GM19025 (cell line): Measurements from ENCODE around the gene WRAP53.

Experiments
- ATAC-seq: cut with Tn5 transposase; IDR thresholded peaks from one replicate; pipeline ENCODE4 v1.9.1; 2021; ENCODE audit warnings: mild to moderate bottlenecking, low read depth, moderate library complexity; ENCODE audit not compliant: unreplicated experiment

WRAP53 gene

DNA sequence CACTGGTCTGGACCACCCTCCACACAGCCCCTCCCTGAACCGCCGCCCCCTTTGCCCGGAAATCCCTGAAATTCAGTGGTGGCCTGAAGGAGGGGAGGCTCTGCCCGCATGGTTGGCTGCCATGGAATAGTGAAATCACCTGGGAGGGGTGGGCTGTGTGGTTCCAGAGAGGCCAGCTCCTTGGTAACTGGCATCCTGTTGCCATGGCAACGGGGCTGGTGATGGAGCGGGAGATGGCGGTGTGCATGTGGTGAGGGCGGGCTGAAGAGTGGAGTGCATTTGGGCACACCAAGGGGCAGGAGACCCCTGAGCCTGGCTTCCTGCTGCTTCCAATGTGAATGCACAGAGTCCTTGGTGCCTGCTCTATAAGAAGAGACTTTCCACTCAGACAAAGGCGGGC lies 19.2 kb downstream of the WRAP53 start:
- ATAC-seq = no peak

DNA sequence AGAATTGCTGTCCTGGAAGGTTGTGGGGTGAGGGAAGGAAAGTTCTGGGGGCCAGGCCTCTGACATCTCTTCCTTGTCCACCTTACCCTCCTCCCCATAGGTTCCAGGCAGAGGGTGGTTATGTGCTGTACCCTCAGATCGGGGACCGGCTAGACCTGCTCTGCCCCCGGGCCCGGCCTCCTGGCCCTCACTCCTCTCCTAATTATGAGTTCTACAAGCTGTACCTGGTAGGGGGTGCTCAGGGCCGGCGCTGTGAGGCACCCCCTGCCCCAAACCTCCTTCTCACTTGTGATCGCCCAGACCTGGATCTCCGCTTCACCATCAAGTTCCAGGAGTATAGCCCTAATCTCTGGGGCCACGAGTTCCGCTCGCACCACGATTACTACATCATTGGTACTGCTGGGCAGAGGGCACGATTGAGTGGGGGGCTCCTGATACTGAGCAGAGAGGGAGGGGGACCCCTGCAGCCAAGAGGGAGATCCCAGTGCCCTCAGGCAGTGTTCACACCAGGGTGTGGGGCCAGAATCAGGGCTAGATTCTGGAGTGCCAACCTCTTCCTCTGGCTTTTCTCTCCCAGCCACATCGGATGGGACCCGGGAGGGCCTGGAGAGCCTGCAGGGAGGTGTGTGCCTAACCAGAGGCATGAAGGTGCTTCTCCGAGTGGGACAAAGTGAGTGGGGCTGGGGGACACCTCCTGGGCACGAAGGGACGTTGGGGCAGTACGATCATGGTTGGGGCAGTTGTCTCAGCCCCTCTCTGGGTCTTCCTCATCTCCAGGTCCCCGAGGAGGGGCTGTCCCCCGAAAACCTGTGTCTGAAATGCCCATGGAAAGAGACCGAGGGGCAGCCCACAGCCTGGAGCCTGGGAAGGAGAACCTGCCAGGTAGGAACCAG lies 19.8 kb downstream of the WRAP53 start:
- ATAC-seq = no peak

DNA sequence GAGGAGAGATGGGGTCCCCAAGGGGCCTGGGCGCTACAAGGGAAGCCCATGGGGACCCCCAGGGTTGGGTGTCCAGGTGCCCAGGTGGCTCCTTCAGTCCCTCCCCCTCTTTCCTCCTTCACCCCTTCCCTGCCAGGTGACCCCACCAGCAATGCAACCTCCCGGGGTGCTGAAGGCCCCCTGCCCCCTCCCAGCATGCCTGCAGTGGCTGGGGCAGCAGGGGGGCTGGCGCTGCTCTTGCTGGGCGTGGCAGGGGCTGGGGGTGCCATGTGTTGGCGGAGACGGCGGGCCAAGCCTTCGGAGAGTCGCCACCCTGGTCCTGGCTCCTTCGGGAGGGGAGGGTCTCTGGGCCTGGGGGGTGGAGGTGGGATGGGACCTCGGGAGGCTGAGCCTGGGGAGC lies 20.8 kb downstream of the WRAP53 start:
- no peak for ATAC-seq

DNA sequence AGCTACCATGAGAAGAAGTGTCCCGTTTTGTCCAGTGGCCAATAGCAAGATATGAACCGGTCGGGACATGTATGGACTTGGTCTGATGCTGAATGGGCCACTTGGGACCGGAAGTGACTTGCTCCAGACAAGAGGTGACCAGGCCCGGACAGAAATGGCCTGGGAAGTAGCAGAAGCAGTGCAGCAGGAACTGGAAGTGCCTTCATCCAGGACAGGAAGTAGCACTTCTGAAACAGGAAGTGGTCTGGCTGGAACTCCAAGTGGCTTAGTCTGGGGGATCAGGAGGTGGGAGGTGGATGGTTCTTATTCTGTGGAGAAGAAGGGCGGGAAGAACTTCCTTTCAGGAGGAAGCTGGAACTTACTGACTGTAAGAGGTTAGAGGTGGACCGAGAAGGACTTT lies 22.0 kb downstream of the WRAP53 start:
- no peak for ATAC-seq

DNA sequence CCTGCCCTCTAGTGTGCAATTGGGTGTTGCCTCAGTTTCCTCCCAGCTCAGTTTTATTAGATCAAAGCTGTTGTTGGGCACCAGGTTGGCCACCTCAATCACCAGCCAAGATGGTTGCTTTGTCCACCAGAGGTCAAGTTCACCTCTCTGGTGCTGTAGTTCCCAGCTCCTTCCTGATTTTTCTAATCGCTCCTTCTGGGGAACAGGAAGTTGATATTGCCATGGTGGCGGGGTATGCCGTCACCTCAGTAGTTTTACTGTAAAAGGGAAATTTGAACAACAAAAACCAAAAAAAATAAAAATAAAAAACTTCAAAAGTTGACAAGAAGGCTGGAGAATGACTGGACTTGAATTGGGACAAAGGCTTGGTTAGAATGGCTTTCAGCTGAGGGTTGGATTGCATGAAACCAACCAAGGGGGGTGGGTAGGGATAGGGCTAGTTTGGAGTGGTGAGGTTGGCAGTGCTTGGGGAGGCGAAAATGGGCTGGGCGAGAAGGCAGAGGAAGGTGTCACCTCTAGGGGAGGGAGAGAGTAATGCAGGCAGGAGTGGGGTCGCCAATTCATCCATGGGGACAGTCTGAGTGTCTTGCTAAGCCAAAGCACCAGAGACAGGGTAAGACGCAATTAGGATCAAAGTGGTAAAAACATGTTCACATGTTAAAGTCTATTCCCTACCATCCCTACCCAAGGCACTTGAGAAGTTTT lies 22.9 kb downstream of the WRAP53 start:
- ATAC-seq = no peak

DNA sequence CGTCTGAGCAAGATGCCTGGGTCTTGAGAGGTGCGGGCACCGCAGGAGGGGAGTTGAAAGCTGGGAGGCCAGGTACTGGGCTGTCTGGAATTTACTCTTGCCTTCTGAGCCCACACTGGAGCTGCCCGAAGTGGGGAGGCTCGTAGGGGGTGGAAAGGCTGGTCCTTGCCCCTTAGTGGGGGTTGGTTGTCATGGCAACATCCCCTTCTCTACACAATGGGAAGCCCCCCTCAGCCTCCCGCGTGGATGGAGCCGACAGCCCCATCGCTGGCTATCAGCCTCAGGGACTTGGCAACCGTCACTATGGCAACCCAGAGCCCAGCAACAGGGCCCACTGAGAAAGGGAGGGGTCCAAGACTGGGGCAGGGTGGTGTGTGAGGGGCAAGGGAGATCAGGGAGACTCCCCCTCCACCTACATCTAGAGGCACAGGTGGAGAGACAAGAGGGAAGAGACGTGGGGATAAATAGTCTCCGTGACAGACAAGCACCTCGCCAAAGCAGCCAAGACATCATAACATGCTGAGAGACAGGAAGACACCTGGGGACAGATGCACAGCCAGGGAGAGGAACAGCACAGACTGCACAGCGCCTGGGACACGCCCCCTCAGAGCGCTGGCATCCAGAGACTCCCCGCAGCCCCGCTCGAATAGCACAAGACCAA lies 24.0 kb downstream of the WRAP53 start:
- no peak for ATAC-seq

DNA sequence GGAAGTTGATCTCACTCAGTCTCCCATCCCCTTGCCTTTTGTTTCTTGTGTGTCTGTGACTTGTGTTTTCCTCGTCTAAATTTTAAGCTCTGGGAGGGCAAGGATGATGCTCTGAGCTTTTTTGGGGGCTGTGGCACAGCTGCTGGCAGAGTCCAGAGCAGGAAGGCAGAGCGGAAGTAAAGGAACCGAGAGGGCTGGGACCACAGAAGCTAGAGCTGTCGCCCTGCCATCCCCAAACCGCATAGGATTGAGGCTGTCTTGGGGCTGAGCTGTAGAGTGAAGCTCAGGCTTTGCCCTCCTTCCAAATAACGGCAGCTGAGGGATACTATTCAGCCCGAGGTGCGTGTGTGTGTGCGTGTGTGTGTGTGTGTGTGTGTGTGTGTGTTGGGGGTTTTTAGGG lies 25.5 kb downstream of the WRAP53 start:
- ATAC-seq = no peak

DNA sequence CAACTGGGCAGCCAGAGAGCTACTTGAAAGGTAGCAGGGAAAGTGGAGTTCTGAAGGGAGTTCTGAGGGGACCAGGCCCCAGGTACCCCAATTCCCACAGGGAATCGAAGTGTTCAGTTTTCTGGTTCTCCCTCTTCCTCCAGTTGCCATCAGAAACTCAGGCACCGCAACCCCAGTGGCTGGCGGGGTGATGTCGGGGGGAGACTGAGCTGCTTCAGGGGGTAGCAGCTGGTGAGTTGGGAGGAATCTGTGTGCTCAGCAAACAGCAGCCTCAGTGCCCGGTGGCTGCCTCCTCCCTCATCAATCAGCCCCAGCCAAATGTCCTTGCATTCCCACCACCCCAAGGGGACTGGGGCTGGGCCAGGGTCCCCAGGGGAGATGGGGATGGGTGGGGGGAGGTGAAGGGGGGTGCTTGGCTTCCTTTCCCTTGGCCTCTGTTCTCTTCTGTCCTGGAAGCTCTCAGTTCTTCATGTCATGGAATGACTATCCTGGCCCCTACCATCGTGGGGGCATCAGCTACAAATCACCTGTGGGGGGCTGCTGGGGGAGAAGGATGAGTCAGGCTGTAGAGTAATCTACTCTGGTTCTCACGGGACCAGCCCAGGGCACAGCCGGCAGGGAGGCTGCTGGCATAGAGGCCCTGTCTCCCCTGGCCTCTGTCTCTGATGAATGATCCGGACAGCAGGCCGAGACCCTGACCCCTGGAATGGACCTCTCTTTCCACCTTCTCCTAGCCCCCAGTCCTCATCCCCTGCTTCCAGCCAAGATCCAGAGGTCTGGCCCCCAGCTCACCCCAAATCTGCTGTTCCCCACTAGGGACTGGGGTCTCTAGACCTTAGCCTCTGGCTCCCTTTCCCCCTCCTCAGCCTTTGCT lies 26.7 kb downstream of the WRAP53 start:
- ATAC-seq = no peak

DNA sequence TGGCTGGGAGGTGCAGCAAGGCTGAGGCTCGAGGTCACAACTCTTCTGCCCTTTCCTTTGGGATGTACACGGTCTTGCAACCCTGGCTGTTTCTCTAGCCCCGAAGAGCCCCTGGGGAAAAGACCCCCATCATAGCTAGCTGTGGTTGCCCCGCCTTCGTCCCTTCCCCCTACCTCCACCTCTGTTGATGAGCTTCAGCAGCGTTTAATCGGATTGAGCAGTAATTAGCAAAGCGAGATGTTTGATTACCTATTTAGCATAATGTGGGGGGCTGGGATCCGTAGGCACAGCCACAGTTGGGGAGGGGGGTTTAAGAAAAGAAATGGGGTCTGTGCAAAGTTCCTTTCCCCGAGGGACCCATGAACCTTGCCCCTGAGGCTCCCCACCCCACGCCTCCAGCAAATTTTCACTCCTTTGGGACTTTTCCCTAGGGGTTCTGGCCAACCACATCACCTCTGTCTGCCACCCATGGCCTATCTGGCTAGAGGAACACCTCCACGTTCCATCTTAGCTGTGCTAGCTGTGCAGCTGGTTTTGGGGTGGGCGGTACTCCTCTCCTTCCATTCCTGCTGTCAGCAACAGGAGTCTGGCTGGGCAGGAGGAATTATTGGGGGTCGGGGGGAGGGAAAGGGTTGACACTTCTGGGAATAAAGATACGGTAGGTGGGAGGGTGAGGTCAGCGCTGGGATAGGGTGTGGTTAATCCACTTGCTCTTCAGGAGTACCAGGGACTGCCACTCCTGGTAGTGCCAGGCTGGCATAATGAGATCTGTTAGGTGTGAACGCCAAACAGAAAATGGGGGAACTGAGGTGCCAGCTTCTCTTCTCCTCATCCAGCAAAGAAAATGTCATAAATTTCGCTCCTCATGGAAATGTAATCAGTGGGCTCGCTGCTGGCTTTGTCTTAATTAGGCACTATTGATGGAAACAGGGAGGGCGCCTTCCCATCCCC lies 27.9 kb downstream of the WRAP53 start:
- no peak for ATAC-seq

DNA sequence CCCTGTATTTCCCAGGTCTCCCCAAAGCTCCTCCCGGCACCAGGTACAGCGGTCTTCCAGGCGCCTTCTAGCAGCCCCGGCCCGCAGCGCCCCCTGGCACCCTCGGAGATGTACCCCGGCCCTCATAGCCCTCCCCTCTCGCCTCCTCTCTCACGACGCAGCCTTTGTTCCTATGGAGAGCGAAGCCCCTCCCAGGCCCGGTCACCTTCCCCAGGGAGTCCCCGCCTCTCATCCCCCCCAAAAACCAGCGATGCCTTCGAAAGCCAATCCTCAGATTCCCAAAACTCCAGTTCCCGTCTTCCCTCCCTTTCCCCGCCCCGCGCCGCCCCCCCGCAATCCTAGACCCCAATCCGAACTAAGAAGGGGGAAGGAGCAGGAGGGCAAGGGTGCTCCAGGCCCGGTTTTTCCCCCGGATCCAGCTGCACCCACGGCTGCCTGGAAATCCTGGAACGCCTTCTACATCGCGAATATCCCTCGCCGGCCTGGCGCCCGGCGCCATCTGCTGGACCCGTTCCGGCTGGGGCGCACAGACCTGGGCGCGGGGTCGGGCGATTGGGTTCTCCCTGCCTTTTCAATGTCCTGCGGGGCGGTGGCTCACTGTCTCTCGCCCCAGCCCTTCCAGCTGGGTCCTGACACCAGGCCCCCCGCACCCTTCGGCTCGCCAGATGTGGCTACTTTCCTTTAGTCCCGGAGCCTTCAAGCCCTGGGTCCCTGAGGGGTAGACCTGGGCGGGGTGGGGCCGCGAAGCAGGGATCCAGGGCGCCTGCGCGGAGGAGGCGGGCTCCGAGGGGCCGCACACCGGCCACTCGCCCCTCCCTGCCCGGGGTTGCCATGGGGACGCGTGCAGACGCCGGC lies 28.9 kb downstream of the WRAP53 start, which contains the start of gene DNAH2:
Gene DNAH2 (plus strand): TSS at position 844 of the 855 bp plus-strand sequence. CDS start 1,991 bp downstream, outside the sequence.
- ATAC-seq = no peak

DNA sequence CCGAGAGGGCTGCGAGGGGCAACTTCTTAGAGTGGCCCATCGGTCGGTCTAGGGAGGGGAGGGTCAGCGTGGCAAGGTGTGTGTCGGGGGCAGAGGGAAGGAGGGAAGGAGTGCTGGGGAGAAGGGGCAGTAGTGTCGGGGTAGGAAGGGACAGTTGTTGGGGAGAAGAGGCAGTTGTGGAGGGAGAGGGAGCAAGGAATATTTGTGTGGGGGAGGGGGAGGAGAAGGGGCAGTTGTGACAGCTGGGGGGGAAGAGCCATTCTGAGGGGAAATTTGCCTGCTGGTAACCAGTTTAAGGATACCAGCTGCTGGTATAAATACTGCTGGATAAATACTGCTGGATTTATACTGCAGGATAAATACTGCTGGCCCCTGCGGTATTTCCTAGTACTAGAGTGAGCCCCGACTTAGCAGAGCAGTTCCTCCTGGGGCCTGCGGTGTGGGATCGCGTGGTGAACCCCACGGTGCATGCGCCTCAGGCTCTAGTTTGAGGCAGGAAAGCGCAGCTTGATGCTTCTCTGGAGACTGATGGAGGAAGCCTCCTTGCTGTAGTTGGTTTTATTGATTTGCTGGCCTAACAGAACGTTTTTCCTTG lies 29.6 kb downstream of the WRAP53 start:
- no peak for ATAC-seq

DNA sequence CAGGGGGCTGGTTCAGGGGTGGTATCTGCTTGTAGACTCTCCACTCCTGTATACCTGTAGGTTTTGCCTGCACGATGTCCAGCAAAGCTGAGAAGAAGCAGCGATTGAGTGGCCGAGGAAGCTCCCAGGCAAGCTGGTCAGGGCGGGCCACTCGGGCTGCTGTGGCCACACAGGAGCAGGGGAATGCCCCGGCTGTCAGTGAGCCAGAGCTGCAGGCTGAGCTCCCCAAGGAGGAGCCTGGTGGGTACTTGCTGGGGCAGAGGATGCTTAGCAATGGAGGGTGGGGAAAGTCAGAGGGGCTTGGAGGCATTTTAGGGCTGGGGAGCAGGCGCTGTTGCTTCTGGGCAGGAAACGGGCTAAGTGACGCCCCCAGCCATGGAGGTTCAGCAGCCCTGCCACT lies 31.4 kb downstream of the WRAP53 start:
- no peak for ATAC-seq

DNA sequence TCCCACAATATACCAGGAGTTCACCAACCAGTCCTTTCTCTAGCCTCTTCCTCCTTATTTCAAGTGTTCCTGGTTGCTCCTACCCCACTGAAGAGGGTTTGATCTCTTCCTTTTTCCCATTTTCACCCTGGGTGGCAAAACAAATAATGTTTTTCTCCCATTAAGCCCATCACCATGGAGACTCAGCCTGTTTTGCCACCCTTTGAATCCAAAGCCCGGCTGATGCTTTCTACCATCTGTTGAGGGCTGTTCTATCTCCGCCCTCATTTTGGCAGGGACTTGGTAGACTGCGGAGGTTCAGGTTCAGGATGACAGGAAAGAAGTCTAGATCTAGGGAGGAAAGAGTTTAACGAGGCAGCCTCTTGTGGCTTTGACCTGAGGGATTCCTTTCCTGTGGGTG lies 31.8 kb downstream of the WRAP53 start:
- no peak for ATAC-seq

DNA sequence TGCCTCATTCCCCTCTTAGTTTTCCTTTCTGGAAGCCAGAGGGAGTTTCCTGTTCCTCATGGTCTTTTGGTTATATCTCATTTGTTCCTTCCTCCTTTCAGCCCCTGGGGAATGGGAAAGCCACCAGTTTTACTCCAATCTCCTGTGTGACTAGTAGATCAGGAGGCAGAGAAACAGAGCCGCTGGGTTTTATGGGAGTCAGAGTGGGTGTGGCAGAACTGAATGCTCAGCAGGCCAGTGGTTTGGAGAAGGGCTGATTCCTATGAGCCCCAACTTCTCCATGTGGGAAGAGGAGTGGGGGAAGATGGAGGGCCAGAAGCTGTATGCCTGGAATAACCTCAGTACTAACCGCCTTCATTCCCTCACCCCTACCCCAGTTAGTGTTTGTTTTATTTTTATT lies 33.3 kb downstream of the WRAP53 start:
- no peak for ATAC-seq

DNA sequence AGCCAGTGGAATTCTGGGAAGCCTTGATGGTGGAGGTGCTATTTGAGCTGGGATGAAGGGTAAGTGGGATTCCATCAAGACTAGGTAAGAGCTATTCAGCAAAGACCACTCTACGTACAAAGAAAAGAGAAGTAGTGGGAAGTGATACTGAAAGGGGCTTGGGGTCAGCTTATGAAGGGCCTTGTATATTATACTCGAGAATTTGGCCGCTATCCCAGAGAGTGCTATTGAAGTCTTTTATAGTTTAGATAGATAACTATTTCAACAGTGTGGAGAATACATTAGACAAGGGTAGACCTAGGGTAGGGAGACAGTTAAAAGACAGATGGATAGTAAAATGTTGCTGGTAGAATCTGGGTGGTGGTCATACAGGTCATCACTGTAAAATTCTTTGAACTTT lies 39.6 kb downstream of the WRAP53 start:
- no peak for ATAC-seq

DNA sequence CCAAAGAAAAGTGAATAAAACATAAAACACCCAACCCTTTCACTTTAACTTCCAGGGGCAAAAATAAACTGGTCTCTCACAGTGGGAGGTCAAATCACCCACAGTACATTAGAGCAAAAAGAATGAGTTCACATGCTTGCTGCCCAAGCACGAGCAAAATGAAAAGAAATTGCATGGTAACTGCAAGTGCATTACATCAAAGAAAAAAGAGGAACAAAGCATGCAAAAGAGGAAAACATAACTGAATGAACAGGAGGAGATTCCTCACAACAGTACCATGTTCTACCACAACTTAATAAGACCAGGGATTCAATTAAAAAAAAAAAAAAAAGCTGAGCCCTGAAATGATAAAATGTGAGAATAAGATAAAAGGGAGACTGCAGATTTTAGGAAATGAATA lies 41.5 kb downstream of the WRAP53 start:
- no peak for ATAC-seq

DNA sequence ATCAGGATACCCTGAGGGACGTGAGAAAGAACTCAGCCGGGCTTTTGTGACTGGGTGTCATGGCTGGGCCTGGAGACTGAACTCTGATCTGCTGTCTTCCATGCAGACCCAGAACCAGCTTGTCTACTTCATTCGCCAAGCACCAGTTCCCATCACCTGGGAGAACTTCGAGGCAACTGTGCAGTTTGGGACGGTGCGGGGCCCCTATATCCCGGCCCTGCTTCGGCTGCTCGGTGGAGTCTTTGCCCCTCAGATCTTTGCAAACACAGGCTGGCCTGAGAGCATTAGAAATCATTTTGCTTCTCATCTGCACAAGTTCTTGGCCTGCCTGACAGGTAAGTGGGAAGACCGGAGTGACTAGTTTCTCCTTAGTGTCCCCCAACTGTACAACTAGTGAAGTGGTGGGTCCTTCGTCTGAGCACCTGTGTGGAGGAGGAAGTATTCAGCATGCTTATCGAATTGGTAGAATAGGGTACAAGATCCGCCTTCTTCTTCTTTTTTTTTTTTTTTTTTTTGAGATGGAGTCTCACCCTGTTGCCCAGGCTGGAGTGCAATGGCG lies 44.8 kb downstream of the WRAP53 start:
- no peak for ATAC-seq

DNA sequence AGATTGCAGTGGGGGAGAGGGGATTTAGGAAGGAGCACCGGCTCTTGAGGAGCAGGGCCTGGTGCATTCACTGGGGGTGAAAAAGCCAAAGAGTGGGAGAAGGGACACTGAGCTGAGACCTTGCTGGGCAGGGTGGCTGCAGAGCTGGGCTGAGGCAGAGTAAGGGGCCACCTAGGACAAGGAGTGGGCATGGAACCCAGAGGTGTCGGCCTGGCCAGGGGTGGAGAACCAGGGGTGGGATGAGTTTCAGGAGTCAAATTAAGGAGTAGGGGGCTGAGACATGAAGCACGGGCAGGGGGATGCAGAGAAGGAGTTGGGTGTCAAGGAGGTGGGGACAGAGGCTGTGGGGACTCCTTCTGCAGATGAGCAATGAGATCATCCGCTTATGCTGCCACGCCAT lies 49.3 kb downstream of the WRAP53 start:
- ATAC-seq = no peak
